ENCODE measurements around the gene CREB3L2. TPM values are rescaled to one million over a fixed set of nuclear protein-coding genes. Genes with fewer than 3 reads are reported as not detected.
"Not testable (repeated sequence)": the region's sequence is repeated elsewhere in the genome, so short reads cannot be mapped to it uniquely, and the experiment has no call there.

CREB3L2 gene
- total RNA-seq, 1 experiment from 2014 or later: 9.0 TPM

DNA sequence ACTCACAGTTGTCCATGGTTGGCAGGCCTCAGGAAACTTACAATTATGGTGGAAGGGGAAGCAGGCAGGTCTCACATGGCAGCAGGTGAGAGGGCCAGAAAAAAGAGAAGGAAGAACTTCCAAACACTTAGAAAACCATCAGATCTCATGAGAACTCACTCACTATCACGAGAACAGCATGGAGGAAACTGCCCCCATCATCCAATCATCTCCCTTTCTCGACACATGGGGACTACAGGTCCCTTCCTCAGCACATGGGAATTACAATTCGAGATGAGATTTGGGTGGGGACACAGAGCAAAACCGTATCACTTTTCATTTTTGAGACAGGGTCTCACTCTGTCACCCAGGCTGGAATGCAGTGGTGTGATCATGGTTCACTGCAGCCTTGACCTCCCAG lies 12.3 kb upstream of the CREB3L2 start:
- DNase-seq (ENCODE audit: low read depth): not testable (repeated sequence)

DNA sequence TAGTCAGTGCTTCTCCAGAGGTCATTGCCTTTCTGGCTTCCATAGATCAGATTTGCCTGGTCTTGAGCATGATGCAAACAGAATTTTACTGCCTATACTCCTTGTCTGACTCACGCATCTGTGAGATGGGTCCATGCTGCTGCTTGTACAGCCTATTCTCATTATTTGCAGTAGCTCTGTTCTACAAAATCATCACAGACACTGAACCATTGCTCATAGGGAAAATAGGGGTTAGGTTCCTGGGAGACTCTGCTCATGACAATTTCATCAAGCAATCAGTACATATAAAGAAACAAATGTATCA lies 7.4 kb upstream of the CREB3L2 start:
- no peak for DNase-seq (ENCODE audit: low read depth)

DNA sequence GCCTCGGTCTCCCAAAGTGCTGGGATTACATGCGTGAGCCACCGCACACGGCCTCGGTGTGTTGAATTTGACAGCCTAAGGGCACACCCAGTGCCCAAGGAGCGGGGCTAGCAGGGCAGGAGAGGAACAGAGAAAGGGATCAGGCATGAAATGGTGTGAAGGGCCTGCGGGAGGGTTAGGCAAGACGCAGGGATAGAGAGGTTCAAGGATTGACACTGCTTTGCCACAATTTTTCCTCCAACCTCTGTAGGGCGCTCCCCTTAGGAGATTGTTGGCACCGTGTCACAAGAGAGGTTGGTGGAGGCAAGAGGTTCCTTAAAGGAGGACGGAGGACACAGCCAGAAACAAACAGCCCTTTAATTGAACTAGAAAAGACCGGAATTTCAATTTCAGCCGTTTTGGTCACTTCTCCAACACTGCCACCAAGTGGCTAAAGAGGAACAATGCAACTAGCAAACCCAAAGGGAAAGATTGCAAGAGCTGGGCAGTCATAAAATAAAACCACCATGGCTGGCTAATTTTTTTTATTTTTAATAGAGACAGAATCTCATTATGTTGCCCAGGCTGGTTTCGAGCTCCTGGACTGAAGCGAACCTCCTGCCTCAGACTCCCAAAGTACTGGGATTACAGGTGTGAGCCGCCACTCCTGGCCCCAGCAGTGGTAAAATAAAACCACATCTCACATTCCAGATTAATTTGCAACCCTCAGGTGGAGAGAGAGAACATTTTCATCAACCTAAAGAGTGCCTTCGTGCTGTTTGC lies 6.9 kb upstream of the CREB3L2 start:
- DNase-seq (ENCODE audit: low read depth): peak; percentile 43

DNA sequence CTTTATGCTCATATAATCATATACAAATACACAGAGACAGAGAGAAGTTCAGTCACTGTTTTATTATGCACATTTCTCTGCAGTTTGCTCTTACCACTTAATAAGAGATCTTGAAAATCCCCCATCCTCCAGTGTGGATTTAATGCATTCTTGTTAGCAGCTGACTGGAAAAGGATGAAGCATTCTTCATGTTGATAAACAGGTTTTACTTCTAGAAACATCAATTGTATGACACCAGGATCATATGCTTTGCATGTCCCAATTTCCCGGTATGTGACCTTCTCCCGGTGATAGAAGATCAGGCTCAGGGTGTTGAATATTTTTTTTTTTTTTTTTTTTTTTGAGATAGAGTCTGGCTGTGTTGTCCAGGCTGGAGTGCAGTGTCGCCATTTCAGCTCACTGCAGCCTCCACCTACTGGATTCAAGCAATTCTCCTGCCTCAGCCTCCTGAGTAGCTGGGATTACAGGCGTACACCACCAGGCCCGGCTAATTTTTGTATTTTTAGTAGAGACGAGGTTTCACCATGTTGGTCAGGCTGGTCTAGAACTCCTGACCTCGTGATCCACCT lies 6.2 kb upstream of the CREB3L2 start:
- no peak for DNase-seq (ENCODE audit: low read depth)

DNA sequence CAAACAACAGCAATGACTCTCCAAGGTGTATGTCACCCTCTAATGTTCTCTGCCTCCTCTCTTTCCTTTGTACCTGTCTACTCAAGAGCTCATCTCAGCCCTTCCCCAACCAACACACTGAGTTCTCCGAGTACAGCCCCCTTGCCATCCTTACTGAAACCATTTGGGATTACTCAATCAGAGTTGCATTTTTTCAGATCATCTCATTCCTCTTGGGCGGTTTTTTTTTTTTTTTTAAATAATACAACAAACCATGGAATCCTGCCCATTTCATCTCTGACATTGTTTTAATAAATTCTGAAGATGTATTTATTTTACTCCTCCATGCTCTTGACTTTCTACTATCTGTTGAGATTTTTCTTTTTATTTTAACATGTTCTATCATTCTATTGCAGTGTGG lies 4.2 kb upstream of the CREB3L2 start:
- DNase-seq (ENCODE audit: low read depth): no peak

DNA sequence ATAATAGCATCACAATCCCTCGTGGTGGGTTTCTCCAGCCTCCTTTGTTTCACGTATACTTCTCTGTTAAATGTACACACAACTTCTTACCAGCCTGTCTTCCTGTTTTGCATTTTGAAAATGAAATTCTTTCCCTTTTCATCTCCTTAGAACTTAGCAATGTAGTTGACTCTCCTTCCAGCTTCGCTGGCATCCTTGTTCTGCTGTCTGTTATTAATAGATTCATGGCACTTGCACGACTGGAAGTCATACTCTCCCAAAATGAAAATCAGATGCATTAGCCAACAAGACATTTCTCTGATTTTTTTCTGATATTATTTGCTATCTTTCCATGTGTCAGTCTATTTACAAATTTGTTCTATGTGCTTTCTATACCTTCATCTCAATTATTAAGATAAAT lies 3.0 kb upstream of the CREB3L2 start:
- DNase-seq (ENCODE audit: low read depth): no peak

DNA sequence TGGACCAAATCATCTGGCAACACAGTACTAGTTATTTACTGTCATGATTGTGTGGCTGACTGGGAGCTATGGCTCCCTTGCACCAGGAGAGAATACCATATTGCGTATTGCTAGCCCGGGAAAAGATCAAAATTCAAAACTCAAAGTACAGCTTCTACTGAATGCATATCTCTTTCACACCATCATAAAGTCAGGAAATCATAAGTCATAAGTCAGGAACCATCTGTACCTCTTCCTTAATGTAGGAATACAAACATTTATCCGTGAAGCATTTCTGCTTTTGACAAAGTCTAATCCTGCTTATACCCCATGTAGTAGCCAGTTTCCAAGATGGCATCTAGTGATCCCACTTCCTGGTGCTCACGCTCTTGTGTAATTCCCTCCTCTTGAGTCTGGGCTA lies 2.2 kb upstream of the CREB3L2 start:
- no peak for DNase-seq (ENCODE audit: low read depth)

DNA sequence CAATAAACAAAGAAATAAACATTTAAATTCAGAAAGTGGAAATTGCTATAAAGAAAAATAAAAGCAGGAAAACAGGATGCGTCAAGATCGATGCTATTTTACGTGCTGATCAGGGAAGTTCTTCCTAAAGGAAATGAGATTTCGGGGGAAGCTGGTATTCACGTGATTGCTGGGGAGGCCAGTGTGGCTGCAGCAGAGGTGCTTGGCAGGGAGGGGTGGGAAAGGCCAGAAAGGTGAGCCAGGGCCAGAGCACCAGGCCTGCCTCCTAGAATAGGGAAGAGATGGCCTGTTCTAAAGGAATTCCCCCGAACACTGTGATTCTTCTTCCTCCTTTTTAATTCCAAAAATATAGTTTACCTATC lies 923 bp upstream of the CREB3L2 start:
- no peak for DNase-seq (ENCODE audit: low read depth)

DNA sequence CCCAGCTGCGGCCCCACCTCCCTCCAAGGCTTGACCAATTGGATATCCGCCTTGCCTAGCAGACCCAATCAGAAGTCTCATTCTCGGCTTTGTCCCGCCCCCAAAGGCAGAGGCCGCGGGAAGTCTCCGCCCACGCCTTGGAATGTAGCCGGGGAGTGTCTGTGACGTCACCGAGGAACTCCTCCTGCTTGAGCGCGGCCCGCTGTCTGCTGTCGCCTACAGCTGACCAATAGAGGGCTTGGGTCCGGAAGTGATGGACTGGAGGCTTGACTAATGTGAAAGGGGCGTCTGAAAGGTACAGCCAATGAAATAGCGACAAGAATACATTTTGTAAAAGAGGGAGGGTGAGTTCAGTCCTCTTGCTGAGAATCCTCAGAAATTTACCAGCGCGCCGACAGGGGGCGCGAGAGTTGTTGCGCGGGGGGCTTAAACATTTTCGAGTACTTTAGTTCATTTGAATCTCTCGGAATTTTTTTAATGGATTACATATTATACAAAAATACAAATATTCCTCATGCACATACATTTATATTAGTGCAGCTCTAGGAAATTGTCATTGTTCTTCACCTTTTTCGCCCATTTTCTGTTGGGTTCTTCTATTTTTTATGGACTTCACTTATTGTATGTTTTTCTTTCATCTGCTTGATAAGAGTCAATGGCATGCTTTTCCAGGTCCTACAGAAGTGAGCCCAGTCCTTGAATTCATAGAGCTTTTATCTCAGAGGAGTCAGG lies 376 bp upstream of the CREB3L2 start:
- DNase-seq (ENCODE audit: low read depth): peak; percentile 99

DNA sequence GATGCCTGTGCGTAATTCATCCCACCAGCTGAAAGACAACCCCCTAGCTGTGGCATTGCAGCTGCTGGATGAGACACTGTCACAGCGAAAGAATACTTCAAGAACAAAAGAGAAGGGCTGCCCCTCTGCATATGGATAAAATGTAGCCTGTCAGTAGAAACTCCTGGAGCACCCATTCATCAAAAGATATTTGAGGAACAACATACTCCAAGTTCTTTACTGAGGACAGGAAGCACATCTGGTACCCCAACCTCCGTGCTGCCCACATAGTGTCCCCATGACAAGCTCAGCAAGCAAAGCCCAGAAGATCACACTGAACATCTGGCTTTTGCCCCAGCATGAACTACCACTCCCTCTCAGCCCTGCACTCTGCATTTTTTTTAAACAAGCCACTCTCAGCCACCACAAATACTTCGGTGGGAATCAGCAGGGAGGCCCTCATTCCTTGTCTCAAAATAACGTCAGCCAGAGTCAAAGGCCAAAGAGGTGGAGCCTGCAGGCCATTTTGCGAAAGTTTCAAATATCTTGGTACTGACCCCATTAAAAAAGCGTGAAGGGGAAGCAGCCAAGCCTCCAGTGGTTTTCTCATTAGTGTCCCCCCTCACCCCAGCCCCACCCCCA lies 1.7 kb downstream of the CREB3L2 start:
- DNase-seq (ENCODE audit: low read depth): peak; percentile 66

DNA sequence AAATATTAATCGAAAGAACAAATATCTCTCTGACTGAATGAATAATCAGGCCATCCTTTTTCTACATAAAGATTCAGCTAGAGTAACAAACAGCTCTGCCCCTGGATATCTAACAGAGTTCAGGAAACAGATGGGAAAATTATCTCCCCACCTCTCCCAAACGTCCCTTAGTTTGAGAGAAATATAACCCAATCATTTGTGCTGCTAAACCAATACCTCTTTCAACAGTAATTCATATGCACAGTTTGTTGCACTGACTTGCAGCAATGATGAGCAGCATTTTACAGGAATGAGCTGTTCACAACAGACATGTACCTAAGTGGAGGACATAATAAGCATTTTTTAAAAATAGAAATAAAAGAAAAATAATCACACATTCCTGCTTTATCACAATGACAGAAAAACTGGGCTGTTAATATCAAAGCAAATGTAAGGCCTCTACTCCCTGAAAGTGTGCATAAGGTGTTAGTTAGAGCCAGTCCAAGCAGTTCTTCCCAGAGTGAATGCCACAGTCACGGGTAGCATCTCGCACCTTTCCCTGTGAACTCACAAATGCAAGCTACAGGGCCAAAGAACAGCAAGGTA lies 2.3 kb downstream of the CREB3L2 start:
- no peak for DNase-seq (ENCODE audit: low read depth)

DNA sequence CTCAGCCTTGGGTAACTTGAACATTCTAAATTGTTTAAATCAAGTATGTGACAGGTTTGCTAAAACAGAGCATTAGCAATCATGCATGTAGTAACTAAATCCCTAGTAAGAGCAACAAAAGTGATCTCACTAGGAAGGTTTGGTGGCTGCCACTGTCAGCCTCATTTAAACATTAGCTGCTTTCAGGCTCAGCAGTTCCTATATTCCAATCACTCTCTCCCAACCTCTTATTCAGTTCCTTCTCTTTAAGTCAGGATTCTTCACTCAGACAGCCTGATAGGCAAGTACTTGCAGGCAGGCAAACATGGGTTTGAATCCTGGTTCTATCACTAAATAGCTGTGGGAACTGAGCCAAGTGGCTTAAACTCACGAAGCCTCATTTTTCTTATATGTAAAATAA lies 3.6 kb downstream of the CREB3L2 start:
- DNase-seq (ENCODE audit: low read depth): no peak

DNA sequence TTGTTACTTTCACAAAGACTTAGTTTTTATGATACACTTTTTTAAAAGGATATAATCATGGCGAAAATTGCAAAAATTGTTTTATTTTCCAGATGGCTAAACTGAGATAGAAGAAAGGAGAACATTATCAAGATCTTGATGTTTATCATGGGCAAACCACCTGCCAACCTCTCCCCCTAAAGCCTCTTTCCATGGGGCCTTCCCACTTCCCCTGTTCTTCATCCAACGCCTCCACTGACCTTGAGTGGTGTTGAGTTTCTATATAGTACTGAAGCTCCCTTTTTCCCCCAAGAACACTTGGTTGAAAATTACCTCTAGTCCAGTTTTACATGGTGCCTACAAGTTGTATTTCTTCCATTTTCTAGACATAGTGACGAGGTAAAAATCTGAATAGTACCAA lies 5.0 kb downstream of the CREB3L2 start:
- DNase-seq (ENCODE audit: low read depth): no peak

DNA sequence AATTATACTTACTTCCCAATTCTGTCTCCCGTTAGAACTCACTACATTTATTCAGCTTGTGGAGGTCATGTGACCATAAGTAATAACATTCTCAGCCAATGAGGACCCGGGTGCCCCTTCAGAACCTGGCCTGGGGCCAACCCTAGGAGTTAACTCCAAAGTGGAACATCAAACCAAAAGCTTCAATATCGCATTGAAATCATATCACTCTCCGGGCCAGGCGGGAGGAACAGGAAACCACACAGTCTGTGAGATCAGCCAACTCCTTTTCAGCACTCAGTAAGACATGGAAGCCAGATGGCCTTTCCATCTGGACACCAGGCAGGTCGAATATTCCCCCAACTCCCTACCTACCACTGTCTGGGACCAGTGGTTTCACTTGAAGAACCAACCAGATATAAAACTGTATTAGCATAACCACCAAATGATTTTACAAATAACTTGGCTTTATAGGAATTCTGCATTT lies 5.5 kb downstream of the CREB3L2 start:
- DNase-seq (ENCODE audit: low read depth): peak; percentile 71

DNA sequence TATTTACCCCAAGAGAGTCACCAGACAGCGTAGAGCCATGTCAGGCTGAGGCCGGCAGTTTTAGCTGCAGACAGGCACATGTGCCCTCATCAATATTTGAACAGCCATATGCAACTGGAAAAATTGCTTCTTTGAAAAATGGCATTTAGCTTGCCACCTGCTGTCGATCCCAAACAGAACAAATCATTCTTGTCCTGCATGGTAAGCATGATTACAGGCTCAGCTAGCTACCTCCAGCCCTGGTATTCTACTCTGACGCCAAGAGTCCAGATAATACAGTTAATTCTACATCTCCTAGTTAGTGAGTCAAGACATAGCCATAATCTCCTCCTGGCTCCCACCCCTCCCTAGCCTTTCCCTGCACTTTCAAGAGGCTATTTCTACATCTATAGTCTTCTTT lies 7.7 kb downstream of the CREB3L2 start:
- DNase-seq (ENCODE audit: low read depth): no peak

DNA sequence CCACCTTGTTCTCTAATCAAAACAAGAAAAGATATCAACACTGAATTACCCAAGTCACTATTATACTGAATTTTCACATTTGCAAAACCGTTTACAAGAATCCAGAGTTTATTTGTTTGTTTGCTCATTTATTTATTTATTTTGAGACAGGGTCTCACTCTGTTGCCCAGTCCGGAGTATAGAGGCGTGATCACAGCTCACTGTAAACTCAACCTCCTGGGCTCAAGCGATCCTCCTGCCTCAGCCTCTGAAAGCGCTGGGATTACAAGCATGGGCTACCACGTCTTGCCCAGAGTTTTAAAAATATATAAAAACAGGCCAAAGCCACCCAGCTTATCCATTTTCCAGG lies 8.5 kb downstream of the CREB3L2 start:
- DNase-seq (ENCODE audit: low read depth): no peak

DNA sequence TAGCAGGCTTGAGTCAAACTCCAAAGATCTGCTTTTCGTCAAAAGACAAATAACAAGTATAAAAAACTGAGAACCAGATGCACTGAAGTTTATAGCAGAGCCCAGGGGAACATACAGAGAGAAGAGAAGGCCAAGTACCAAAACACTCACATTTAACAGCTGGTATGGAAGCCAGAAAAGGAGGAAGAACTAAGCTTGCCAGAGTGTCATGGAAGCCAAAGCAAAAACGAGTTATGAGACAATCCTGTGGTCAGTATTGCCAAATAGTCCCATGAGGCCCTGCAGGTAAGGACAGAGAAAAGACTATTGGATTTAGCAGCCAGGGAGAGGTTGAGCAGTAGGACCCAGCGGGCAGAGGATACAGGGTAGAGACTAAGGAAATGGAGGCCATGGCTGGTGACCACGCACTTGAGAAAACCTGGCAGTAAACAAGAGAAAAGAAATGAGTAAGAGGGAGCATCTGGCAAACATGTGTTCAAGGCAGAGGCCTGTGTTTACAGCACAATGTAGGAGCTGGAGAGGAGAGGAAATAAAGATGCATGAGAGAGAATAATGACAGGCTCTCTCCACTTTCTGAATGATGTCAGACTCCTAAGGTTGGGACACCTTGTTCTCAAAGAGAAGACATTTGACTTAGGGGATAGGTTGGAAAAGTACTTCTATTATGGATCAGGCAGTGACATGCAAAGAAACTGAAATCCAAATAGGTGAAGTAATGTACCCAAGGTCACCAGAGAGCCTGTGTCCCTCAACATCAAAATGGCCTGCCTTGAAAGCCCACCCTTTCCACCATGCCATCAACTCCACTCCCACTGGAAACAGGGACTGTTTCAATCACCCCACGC lies 9.1 kb downstream of the CREB3L2 start:
- DNase-seq (ENCODE audit: low read depth): peak; percentile 86

DNA sequence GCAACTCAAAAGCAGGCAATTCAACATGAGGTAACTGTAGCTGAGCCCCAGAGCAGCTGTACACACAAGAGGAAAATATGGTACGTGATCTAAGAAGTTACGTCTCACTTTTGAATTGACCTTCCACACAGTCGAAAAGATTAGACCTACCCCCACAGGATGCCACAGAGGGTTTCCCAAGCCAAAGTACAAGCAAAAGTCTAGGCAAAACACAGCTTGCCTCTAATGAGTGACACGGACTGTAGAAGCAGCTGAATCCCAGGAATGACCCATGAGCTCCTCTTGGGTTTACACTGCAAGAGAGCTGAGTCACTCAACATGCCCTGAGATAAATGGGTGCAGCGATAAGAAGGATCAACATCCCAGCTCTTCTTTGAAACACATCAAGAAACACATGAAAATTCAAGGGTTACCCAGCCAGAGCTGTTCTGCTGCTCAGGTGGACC lies 9.8 kb downstream of the CREB3L2 start:
- DNase-seq (ENCODE audit: low read depth): peak; percentile 87

DNA sequence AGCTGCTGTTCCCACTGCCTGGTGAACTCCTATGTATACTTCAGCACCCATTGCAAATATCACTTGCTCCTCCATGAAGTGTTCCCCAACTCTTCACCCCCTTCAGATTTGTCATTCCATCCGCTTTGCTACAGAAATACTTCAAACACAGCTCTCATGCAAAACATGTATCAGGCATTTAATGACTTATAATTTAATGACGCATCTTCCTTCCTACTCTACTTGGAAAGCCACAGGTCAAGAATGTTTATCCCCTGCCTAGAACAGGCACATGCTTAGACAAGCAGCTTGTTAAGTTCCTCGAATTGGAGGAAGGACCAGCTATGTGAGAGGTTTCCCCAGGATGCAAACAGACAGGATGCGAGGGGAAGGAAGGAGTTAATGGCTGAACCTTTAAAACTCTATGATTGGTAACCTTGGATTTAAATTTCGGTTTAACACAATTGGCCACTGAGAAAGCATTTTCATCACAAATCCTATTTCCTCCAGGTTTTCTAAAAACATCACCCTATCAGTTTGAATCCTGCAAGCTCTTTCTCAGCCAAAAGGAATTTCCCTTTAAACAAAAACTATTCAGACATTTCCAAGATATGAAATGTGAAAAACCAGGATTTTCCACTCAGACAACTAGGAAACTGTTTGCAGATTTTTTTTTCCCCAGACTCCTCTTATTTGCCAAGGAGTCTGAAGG lies 11.5 kb downstream of the CREB3L2 start:
- peak; percentile 81 for DNase-seq (ENCODE audit: low read depth)

DNA sequence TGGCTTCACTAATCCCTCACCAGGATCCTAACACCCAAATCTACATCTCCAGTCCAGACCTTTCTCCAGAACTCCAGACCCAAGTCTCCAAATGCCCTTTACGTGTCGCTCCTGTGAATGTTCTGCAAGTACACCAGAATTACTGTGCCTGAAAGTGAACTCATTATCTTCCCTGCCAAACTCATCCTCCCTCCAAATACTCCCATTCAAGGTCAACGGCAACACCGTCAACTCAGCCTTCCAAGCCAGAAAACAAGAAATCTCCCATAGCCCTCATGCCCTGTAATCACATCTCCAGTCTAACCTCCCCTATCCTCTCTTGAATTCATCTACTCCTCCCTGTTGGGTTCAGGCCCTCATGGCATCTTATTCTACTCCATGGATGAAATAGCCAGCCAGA lies 12.3 kb downstream of the CREB3L2 start:
- no peak for DNase-seq (ENCODE audit: low read depth)

DNA sequence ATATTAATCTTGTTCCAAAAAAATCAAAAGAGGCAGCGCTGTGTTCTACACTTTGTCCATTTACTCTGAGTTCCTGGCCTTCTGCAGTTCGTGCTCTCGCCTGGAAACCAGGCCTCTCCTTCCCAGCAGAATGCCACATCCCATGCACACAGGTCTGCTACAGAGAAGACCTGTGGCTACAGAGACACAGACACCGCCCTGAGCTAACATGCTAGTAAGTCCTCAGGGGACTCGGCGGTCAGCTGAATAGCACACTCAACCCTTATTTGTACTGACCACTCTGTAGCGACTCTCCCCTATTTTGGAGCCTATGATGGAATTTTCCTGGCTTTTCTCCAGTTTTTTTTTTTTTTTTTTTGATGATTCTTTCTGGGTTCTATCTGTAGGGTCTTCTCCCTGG lies 12.8 kb downstream of the CREB3L2 start:
- no peak for DNase-seq (ENCODE audit: low read depth)

Measured in Daoy (cell line).